Measurements from ENCODE around the gene ELANE. TPM values are rescaled to one million over a fixed set of nuclear protein-coding genes. Genes with fewer than 3 reads are reported as not detected.

ELANE gene
- total and polyA plus RNA-seq, 4 donors, result 1.4 to 21.0 (median 9.3) TPM

GRCh38 chr19:861141-861755 lies 9.1 kb downstream of the ELANE start:
- Histone ChIP-seq H3K4me3 (no peak overlapping the region), H3K9me3 (ENCODE audit: control insufficient read depth in 4 of 4, insufficient read depth in 3 of 4, low read length in 3 of 4) (no peaks in the 10 kb centered on the region)
- 57 to 62% methylated on average over 25 to 35 of the region's 35 CpGs for WGBS, 2 donors

GRCh38 chr19:861756-862580 lies 9.9 kb downstream of the ELANE start:
- H3K27ac ChIP-seq (ENCODE audit: low read depth in 1 of 2, low read length in 1 of 2), result no peak overlapping the region
- no peak overlapping the region for H3K9ac ChIP-seq (ENCODE audit: insufficient read depth in 1 of 2, low read length in 2 of 2)
- DNase-seq, result peak in 1 of 3 donors; percentile 53
- H3K9me3 ChIP-seq (ENCODE audit: control insufficient read depth in 4 of 4, insufficient read depth in 3 of 4, low read length in 3 of 4), result no peaks in the 10 kb centered on the region
- H3K4me1 ChIP-seq (ENCODE audit: control insufficient read depth in 5 of 5, insufficient read depth in 5 of 5, low read length in 5 of 5), result peaks cover 0 to 13% (median 9%) of the 10 kb centered on the region in 5 donors
- H3K36me3 ChIP-seq (ENCODE audit: control insufficient read depth in 4 of 4, insufficient read depth in 4 of 4, low read length in 4 of 4), result peaks cover 0 to 1% (median 0%) of the 10 kb centered on the region in 4 donors
- H3K27me3 ChIP-seq (ENCODE audit: control insufficient read depth in 3 of 3, insufficient read depth in 3 of 3, low read length in 2 of 3), result peaks cover 0 to 12% (median 0%) of the 10 kb centered on the region in 3 donors
- TF ChIP-seq CTCF (IDR thresholded peaks at IDR 0.05; ENCODE audit: control extremely low read depth, extremely low read depth), result no peak
- H3K4me3 ChIP-seq, result no peak overlapping the region
- ATAC-seq (ENCODE audit: insufficient read depth, low FRiP score), result peak; percentile 35
- 16 to 19% methylated on average over 56 to 60 of the region's 60 CpGs for WGBS, 2 donors

More at GRCh38 chr19:861141-861755, 9.1 kb downstream of the ELANE start:
- TF ChIP-seq CTCF (IDR thresholded peaks at IDR 0.05; ENCODE audit: control extremely low read depth, extremely low read depth), result no peak
- Histone ChIP-seq H3K4me1 (ENCODE audit: control insufficient read depth in 5 of 5, insufficient read depth in 5 of 5, low read length in 5 of 5) (peaks cover 0 to 13% (median 9%) of the 10 kb centered on the region in 5 donors), H3K27me3 (ENCODE audit: control insufficient read depth in 3 of 3, insufficient read depth in 3 of 3, low read length in 2 of 3) (peaks cover 0 to 12% (median 0%) of the 10 kb centered on the region in 3 donors), H3K9ac (ENCODE audit: insufficient read depth in 1 of 2, low read length in 2 of 2) (no peak overlapping the region), H3K36me3 (ENCODE audit: control insufficient read depth in 4 of 4, insufficient read depth in 4 of 4, low read length in 4 of 4) (no peaks in the 10 kb centered on the region), H3K27ac (ENCODE audit: low read depth in 1 of 2, low read length in 1 of 2) (no peak overlapping the region)
- no peak for ATAC-seq (ENCODE audit: insufficient read depth, low FRiP score)
- DNase-seq, result no peak

- Histone ChIP-seq H3K9ac (ENCODE audit: insufficient read depth in 1 of 2, low read length in 2 of 2) (no peak overlapping the region), H3K4me1 (ENCODE audit: control insufficient read depth in 5 of 5, insufficient read depth in 5 of 5, low read length in 5 of 5) (peaks cover 0 to 13% (median 9%) of the 10 kb centered on the region in 5 donors), H3K9me3 (ENCODE audit: control insufficient read depth in 4 of 4, insufficient read depth in 3 of 4, low read length in 3 of 4) (no peaks in the 10 kb centered on the region), H3K27ac (ENCODE audit: low read depth in 1 of 2, low read length in 1 of 2) (peak overlapping the region in 1 of 2 donors; percentile 23), H3K36me3 (ENCODE audit: control insufficient read depth in 4 of 4, insufficient read depth in 4 of 4, low read length in 4 of 4) (peaks cover 0 to 6% (median 4%) of the 10 kb centered on the region in 4 donors), H3K27me3 (ENCODE audit: control insufficient read depth in 3 of 3, insufficient read depth in 3 of 3, low read length in 2 of 3) (peaks cover 0 to 12% (median 0%) of the 10 kb centered on the region in 3 donors), H3K4me3 (no peak overlapping the region)
- ATAC-seq (ENCODE audit: insufficient read depth, low FRiP score) (peak; percentile 14), DNase-seq (peak in 2 of 3 donors; percentile 33 to 72)
- WGBS, 2 donors, result 12 to 20% methylated on average over 38 to 48 of the region's 48 CpGs
- no peak for TF ChIP-seq CTCF (IDR thresholded peaks at IDR 0.05; ENCODE audit: control extremely low read depth, extremely low read depth)
These were observed 10.6 kb downstream of the ELANE start for GRCh38 chr19:862581-863314.
